HG03354 (cell line): ENCODE measurements around the gene SLC25A13.

ENCODE experiments used
- ATAC-seq: cut with Tn5 transposase; IDR thresholded peaks from one replicate; pipeline ENCODE4 v1.9.1; 2021; ENCODE audit warnings: mild to moderate bottlenecking; ENCODE audit not compliant: unreplicated experiment, poor library complexity, severe bottlenecking

Gene SLC25A13

GRCh38 chr7:96126382-96126781 is 195.5 kb downstream of the SLC25A13 start:
- ATAC-seq: no peak

GRCh38 chr7:96122746-96123145 is 199.2 kb downstream of the SLC25A13 start:
- no peak for ATAC-seq

- no peak for ATAC-seq
Observed at GRCh38 chr7:96121752-96122151, 200.1 kb downstream of the SLC25A13 start.

- ATAC-seq: no peak
Observed at GRCh38 chr7:96120445-96121225, 201.3 kb downstream of the SLC25A13 start.

DNA sequence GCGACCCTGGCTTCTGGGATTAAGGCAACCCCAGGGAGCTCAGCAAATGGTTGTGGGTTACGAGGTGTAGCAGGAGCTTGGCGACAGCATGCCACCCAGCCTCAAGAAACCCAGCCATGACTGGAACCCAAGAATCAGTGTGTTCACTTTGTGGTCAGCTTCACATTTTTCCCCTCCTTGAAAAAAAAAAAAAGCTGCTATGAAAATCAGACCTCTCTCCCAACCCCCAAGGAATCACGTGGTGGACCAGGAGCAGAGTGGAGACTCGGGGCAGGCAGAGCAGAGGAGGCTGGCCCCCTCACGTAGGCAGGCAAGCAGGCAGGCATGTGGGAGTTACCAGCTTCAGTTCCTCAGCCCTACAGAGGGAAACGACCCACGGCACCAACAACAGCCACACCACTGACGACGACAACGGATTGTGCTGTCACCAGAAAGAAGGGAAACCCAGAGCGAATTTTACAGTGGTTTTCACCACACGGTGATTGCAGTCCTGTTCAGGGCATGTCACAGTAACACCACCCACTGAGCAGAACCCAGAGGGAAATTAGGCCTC is 203.4 kb downstream of the SLC25A13 start:
- ATAC-seq: no peak

DNA sequence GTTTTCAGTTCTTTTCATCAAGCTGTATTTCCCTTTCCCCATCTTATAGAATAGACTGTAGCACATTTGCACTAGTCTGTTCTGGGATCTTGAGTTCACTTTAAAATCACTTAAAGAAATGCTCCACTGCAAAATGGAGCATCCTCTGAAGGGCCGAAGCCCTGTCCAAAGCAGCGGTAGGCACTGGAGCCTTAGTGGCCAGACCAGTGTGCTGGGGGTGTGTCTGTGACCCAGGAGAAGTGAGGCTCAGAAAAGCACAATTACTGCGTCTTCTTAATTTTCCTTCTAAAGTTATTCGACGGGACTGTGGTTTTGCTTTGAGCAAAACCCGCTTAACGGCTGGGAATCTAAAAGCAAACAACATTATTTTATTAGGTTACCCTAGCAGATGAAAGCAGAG is 205.7 kb downstream of the SLC25A13 start:
- no peak for ATAC-seq

DNA sequence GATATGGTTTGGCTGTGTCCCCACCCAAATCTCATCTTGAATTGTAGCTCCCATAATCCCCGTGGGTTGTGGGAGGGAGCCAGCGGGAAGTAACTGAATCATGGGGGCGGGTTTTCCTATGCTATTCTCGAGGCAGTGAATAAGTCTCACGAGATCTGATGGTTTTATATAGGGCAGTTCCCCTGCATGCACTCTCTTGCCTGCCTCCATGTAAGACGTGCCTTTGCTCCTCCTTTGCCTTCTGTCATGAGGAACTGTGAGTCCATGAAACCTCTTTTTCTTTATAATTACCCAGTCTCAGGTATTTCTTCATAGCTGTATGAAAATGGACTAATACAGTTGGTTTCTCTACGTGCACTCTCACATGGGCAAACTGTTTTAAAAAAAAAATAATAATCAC is 207.7 kb downstream of the SLC25A13 start:
- ATAC-seq: no peak

- ATAC-seq: no peak
Observed at GRCh38 chr7:96111405-96111804, 210.5 kb downstream of the SLC25A13 start.

- ATAC-seq: no peak
Observed at GRCh38 chr7:96104984-96105383, 216.9 kb downstream of the SLC25A13 start.

- no peak for ATAC-seq
Observed at GRCh38 chr7:96102096-96102811, 219.6 kb downstream of the SLC25A13 start.

DNA sequence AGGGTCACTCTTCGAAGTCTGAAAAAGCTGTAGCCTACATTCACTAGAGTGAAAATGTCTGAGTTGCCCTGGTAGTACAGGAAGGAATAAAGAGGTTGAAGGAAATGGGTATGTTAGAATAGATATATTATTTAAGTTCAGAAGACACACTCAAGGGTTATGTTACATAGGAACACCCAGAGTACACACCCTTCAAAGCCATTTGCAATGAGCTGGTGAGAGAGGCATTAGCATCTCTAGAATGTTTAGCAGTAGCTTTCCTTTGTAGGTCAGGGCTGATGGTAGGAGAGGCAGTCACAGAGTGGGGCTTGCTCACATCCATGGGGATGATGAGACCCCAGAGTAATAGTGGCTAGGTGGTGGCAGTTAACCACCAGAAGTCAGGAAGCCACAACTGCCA is 221.2 kb downstream of the SLC25A13 start:
- no peak for ATAC-seq

GRCh38 chr7:96097835-96098234 is 224.1 kb downstream of the SLC25A13 start:
- ATAC-seq: no peak

DNA sequence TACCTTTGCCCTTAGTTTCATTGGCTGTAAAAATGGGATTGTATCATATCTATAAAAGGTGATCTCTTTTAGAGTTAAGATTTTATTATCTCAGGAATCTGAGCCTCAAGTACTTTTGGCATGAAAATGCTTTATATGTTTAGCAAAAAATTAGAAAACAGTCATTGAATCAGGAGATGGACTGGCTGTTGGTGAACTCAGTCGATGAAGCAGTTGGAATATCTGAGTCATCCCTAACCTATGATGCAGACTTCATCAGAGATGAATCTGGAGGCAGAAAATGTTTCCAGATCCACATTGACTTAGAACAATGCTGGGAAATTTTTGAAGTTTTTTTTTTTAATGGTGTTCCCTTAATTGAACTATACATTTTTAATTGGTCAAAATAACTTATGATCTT is 228.5 kb downstream of the SLC25A13 start:
- ATAC-seq: no peak

DNA sequence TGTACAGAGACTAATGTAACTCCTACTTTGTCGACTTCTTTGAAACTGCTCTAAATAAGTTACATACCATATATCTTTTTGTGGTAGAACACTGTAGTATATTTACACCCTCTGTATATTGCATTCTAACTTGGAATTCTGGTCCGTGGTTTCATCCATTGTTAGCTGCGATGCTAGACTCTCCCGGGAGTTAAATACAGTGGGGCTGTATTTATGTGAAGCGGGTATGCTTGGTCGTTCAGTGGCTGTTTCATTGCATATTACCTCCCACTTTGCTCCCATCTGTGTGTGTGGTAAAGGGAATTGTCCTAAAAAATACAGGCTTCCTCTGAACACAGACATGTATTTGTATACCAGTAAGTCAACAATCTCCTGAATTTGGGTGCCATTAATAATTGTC is 231.1 kb downstream of the SLC25A13 start:
- ATAC-seq: no peak

DNA sequence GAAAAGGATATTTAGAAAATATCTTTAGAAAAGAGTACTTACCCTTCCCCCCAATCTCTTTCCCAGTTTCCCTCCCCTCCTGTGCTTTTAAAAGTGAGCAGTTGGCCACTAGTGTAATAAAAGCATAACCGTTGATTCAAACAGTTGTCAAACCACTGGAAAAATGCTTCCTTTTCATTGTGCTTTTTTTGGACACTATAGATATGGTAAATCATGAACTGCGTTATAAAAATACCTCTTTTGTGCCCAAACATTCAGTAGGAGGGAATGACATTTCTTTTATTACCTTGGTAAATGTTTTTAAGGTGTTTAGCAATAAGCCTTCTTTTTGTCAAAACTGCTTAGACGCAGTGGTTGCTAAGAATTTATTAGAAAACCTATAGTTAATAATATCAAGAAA is 232.4 kb downstream of the SLC25A13 start:
- ATAC-seq: no peak

DNA sequence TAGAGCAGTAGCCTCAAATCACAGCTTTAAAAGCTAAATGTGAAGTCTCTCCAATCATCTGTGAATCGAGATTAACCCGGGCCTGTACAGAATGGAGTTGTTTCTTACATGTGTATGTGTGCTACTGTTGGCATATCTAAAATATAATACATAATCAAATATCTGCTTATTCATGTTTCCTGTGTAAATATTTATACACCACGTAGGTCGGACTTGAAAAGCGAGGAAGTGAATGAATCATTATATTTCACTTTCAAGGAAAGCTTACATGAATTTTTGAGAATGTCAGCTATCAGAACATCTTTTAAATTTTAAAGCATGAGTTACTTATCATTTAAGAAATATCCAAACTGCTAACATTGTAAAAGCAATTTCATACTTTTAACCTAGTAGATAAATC is 233.3 kb downstream of the SLC25A13 start:
- no peak for ATAC-seq

GRCh38 chr7:96085953-96086352 is 235.9 kb downstream of the SLC25A13 start:
- no peak for ATAC-seq

DNA sequence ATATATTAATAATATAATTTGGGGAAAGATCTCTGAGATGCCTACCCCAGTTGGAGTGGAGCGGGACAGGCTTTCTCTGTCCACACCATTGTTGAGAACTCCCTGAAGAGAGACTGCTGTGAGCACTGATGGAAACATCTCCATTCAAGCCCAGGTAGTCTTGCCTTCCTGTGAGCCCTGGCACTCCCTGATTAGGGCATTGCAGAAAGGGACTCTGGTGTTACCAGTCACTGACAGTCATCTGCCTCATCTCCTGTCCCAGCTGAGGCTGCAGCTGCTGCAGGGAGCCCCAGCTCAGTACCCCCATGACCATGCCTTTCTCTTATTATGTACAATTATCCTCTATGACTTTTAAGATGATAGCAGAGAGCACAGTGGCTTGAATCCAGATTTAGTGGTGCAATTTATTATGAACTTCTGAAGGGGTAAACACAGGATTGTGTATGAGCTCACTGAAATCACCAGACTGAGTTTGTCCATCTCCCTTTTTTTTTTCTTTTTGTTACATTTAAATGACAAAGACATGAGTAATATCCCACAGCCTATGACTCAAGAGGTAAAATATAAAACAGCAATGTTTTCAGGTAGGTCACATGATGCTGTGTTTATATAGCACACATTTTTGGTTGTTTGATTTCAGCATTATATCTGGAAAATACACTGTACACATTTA is 236.9 kb downstream of the SLC25A13 start:
- no peak for ATAC-seq

DNA sequence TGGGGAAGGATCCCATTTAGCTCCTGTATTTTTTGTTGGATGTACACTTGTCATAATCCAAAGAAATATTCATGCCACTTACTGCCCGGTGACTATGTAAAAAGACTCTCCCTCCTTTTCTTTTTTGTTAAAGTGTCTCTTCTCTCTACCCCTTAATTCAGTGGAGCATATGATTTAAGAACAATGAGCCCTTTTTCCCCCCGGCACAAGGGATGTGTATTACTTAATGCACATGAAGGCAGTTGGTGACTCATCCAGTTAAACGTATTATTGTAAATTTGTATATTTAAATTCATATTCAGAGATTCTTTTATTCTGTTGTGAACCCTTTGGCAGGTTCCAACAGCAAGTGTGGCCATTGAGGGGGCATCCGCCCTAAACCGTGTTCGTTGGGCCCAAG is 241.9 kb downstream of the SLC25A13 start:
- no peak for ATAC-seq

DNA sequence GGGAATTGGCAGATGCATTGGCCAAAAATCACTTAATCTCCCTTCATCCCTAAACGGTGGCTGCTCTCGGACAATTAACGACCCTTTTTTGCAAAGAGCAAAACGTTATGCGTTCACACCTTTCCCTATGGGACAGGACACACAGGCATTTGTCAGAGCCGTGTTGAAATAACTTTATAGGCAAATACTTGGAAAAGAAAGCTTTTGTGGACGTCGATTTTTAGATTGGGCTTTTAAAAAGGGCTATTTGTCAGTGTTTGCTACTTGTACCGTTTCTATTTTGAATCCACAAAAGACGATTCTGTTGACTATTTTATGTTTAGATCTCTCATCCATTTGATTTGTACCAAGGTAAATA is 245.6 kb downstream of the SLC25A13 start:
- no peak for ATAC-seq
